GM19395 (cell line): Measurements from ENCODE around the gene ACVRL1.

Source experiments
- ATAC-seq: cut with Tn5 transposase; IDR thresholded peaks from one replicate; pipeline ENCODE4 v1.9.1; 2021; ENCODE audit warnings: mild to moderate bottlenecking, moderate library complexity; ENCODE audit not compliant: unreplicated experiment

ACVRL1 gene

GRCh38 chr12:51907083-51907855 lies at the start of gene ACVRL1:
TSS of gene ACVRL1 (plus strand) at chr12:51907504. CDS start at chr12:51912475, 4,971 bp downstream.
- no peak for ATAC-seq

- no peak for ATAC-seq
Observed at GRCh38 chr12:51860986-51861385, 46.3 kb upstream of the ACVRL1 start.

GRCh38 chr12:51862947-51863346 lies 44.4 kb upstream of the ACVRL1 start:
- ATAC-seq = no peak

GRCh38 chr12:51863363-51863932 lies 43.9 kb upstream of the ACVRL1 start:
- no peak for ATAC-seq

GRCh38 chr12:51863933-51864832 lies 43.1 kb upstream of the ACVRL1 start:
- ATAC-seq = no peak

- ATAC-seq = no peak
Observed at GRCh38 chr12:51864833-51865670, 42.3 kb upstream of the ACVRL1 start.

GRCh38 chr12:51865757-51866270 lies 41.5 kb upstream of the ACVRL1 start:
- no peak for ATAC-seq

- no peak for ATAC-seq
Observed at GRCh38 chr12:51866324-51866723, 41.0 kb upstream of the ACVRL1 start.

- no peak for ATAC-seq
Observed at GRCh38 chr12:51866762-51867161, 40.5 kb upstream of the ACVRL1 start.

- ATAC-seq = no peak
Observed at GRCh38 chr12:51867371-51867770, 39.9 kb upstream of the ACVRL1 start.

GRCh38 chr12:51867796-51868428 lies 39.4 kb upstream of the ACVRL1 start:
- ATAC-seq = no peak

GRCh38 chr12:51868821-51869495 lies 38.3 kb upstream of the ACVRL1 start:
- no peak for ATAC-seq

- no peak for ATAC-seq
Observed at GRCh38 chr12:51869496-51869865, 37.8 kb upstream of the ACVRL1 start.

- ATAC-seq = no peak
Observed at GRCh38 chr12:51869931-51870330, 37.4 kb upstream of the ACVRL1 start.

GRCh38 chr12:51870504-51870903 lies 36.8 kb upstream of the ACVRL1 start:
- no peak for ATAC-seq

GRCh38 chr12:51871126-51871525 lies 36.2 kb upstream of the ACVRL1 start:
- ATAC-seq = no peak

- ATAC-seq = no peak
Observed at GRCh38 chr12:51871918-51872688, 35.2 kb upstream of the ACVRL1 start.

- no peak for ATAC-seq
Observed at GRCh38 chr12:51872689-51872981, 34.7 kb upstream of the ACVRL1 start.
